Fibroblast of skin of left biceps (primary cell): ENCODE results near the gene SLC48A1.
"Not testable (repeated sequence)": the region's sequence is repeated elsewhere in the genome, so short reads cannot be mapped to it uniquely, and the experiment has no call there.

ENCODE experiments used
- DNase-seq, 2 experiments: peaks; one replicate each; pipeline ENCODE4 v3.0.0-alpha.2; 2013; ENCODE audit warnings: low read depth in 2 of 2

Gene SLC48A1

DNA sequence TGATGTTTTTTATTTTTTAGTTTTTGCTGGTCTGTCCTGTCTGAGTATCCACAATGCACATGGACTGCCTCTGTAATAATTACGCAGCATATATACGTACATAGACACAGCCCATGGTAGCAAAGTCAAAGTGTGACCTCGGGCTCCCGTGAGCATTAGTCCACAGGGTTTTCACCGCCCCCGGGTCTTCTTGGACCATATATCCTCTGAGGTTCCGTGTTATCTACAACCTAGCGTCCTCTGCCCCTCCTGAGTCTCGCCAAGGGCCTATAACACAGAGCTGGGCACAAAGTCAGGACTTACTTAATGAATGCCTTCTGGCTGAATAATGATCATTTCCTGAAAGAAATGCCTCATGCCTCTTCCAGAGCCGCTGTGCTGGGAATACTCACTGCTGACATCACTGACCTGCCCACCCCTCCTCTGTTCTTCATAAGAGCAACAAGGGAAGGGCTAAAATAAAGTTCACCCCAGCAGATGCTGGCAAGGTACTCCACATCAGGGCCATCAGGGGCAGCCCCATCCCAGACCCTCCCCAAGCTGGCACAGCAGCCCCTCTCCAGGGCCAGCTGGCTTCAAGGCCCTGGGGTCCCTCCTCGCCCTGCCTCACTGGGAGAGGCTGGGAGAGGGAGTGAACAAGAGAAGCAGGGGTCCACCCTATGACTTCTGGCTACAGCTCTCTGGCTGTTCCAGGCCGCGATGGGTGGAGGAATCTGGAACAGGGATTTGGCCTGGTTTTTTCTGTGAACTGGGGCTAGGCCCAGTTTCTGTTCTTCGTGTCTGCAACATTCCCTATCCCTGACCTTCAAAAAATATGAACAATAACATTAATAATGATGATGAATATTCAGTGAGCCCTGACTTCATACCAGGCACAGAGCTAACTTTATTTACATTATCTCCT is 38.8 kb downstream of the SLC48A1 start:
- peak; percentile 35 to 37 for DNase-seq

DNA sequence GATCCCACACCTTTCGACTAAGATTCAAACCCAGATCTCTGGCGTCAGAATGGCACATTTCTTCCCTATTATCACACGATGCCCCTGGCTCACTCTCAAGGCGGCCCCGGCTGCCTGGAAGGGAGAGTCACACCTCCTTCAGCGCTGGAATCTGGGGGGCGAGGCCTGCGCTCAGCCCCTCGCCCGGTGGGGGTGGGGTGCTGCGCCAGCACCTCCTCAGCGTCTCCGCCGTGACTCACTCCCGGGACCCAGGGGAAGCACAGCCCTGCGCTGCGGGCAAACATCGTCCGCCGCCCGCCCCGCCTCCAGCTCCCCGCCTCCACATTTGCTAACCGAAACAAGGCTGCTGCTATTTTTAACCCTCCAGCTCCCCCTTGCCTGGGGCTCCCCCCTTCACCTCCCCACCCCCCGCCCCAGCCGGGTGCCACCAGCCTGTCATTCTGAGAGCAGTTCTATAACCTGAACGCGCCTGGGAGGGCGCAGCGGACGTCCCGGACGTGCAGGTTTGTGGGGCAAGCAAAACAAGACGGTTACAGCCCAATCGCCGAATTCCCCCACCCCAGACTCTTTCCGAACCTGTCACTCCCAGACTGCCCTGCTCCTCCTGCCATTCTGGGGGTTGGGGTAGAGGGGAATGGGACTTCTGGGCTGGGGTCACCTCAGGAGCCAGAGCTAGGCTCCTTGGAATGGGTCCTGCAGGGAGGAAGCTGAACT is 39.9 kb downstream of the SLC48A1 start:
- DNase-seq: peak; percentile 79 to 81

DNA sequence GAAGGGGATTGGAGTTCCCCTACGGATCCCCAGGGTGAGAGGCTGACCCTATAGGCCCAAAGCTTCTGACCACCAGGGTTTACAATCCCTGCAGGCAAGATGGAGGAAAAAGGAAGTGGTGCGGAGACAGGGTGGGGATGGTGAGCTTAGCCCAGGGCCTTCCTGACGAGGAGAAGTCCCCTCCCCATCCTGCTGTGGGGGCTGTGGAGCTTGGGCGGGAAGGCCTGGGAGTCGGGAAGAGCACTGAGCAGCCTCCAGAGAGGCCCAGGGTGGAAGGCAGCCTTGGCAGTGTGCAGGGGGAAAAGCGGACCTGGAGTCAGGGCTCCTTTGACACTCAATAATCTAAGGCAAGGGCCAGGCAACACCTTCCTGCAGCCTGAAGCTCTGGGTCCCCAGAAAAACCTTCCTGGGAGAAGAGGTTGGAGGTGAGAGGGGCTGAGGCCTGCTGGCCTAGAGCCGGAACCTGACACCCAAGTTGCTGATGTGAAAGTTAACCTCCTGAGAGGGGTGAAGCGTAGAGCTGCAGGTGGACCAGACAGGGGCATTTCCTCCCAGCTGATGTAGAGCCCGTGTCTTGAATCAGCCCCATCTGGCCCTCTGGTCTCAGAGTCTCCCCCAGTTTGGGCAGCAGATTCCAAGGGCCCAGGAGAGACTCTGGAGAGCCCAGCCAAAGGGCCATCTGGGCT is 40.6 kb downstream of the SLC48A1 start:
- no peak for DNase-seq

DNA sequence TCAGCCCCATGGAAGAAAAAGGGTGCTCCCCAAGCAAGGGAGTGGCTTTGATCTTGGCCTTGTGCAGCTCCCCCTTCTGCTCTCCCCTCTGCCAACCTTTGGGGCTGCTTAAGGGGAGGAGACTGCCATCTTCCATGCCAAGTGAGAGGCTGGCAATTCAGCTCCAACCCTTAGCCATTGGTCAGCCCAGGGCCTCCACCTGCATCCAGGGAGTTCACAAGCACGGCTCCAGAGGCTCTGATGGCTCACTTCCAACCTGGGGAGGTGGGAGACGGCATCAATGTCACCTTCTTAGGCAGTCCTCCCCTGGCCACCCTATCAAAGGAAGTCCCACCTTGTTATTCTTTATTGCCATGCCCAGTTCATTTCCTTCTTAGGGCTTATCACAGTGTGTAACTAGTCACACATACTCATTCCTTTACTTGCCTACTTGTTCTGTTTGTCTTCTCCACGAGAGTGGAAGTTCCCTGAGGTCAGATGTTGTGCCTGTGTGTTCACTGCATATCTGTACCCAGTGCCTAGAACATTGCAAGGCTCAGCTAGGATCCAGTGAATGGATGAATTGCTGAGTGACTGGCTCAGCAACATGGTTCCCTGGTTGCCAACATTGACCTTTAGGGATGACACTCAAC is 41.6 kb downstream of the SLC48A1 start:
- no peak for DNase-seq

DNA sequence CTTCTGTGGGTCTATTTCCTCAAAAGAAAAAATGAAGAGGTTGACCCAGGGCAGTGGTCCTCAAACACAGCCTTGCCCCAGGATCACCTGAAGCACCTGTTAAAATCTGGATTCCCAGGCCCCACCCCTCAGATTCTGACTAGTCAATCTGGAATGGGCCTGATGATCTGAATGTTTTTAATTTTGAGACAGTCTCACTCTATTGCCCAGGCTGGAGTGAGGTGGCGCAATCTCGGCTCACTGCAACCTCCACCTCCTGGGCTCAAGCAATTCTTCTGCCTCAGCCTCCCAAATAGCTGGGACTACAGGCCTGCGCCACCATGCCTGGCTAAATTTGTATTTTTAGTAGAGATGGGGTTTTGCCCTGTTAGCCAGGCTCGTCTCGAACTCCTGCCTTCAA is 42.4 kb downstream of the SLC48A1 start:
- not testable (repeated sequence) for DNase-seq

DNA sequence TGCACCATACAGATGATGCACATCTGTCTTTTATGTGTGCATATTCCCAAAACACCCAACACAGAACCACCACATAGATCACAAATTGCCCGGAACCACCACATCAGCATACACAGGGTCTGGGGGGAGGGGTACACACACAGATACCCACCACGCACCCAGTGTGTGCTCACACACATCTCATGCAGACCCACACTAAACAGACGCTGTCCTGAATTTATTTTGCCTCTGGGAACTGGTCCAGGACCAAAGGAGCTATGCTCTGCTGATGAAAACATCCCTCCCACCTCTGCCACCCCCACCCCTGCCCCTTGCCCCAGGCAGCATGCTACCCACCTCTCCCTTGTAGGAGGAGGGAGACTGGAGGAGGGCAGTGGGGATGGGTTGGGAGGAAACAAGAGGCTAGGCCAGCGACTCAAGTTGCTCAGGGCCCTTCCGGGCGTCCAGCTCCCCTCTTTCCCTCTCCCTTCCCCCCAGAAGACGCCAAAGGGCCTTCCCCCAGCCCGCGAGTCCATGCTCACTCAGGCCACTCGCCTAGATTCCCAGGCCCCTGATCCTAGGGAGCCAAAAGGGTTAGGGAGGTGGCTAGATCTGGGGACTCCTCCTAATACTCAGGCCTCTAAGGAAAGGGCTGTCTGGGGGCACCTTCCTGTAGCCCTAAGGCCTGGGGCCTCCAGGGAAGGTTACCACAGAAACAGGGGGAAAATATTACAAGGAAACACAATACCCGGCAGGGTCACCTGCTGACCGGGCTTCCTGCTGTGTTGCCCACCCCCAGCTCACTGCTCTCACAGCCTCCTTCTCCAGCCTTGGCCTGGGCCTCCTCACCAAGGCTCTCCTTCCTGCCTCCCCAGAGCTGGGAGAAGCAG is 43.6 kb downstream of the SLC48A1 start:
- no peak for DNase-seq

DNA sequence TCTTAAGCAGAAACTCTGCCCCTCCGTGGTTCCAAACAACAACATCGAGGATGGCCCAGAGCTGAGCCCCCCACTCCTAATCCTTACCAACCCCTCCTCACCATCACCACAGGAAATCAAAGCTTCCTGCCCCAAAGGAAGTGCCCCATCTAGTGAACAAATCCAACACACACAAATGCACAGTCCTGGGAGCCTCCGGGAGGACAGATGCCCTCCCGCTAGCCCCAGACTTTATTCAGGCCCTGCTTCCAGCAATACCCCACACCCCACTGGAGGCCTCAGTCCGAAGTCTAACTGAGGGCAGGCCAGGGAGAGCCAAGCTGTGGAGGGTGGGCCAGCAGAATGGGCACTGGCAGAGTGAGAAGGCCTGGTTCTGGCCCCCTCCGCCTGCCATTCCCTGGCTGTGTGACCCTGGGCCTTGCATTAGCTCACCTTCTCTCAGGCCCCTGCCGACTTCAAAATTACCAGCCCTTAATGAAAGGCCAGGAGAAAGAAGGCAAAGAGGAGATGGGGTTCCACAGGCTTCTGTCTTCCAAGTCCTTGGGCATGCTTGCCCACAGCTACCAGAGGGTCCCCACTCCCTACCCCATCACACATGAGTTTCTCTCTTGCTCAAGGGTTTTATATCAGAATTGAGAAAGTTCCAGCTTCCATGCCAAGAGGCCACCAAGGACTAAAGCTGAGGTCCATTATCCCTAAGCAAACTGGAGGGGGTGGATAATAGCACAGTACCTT is 44.4 kb downstream of the SLC48A1 start:
- DNase-seq: no peak

DNA sequence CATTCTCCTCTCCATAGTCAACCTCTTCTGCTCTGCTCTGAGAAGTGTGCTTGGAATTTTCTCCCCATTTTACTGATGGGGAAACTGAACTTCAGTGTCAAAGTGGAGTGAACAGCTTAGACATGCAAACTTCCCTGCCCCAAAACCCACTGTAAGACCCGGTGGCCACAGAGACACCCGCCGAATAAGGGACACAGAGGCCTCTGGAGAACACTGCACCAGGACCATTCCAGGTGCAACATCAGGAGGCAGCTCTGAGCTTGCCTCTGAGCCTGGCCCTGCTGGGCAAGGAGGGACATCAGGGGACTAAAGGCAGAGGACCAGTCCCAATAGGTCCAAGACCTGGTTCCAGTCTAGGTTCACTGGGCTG is 45.0 kb downstream of the SLC48A1 start:
- DNase-seq: no peak

DNA sequence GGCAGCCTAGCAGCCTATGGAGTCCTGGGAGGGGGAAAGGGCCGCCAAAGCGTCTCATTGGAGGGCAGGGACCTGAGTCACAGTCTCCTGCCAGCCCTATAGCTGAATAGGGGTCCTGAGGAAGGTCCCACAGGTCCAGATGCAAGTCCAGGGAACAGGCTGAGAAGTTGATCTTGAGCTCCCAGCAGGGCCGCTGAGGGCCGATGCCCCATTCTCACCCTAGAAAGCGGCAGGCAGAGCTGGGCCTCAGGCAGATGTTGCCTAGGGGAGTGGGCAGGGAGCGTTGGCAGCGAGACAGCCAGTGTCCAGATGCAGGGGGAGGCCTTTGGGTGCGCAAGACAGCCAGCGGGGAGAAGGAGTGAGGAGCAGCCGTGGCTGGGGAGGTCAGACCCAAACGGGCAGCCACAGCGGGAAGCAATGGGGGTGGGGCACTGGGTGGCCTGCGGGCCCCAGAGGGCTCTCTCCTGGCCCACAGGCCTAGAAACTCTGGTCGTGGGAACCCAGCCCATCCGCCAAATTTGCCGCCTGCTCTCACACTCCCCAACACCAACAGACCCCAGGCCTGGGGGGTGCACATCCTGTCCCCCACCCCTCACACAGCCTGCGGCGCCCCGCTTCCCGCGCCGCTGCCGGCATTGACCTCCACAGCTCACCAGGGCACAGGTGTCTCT is 45.6 kb downstream of the SLC48A1 start:
- DNase-seq: no peak

DNA sequence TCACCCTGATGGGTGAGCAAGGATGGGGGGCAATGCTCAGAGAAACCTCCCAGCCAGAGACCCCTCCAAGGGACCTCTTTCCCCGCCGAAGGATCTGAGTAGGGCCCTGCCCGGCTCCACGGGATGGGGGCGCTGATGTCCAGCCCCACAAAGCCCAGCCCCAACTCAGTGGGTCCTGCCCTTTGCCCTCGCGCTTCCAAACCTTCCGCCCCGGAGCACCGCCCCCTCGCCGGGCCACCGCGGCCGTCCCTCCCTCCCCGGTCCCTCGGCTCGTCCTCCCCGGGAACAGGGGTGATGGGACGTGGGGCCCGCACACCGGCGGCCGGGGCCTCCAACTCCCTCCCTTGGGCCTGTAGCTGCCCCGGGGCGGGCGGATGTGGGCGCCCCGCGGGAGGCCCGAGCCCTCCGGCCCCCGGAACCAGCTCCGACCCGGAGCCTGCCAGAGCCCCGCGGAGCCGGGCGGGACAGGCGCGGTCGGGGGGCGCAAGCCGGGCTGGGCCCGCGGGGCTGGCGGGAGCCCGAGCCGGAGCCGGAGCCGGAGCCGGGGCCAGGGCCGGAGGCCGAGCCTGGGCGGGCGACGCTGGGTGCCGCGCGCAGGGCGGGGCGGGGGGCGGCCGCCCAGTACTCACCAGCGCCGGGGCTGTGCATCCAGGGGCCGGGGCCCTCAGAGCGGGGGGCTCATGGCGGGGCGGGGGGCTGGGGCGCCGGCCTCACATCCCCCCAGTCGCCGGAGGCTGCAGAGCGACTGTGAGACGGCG is 46.3 kb downstream of the SLC48A1 start:
- DNase-seq: no peak

DNA sequence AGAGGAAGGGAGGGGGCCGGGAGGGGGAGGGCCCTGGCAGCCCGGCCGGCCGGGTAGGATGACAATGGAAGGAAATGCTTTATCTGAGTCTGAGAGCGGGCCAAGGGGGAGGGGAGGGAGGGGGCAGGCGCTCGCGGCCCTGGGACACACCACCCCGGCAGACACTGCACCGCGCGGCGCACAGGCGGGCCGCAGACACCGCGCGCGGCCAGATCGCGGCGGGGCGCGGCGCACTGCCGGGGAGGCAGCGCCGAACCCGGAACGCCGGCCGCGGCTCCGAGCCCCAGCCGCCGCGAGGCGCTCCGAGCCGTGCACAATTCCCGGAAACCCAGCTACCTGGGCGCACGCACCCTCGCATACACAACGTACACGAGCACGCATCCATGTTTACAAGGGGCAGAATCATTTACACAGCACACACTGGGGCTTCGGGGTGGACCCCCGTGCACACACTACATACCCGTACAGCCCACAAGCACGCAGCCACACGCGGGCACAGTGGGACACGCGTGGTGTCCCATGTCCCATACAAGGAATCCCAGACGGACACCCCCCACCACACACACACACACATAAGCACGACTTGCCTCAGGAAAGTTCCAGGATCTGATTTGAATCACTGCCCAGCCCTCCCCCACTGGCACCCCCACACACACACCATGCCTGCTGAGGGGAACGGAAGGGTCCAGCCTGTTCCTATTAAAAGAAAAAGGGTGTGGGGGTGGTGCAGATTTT is 47.0 kb downstream of the SLC48A1 start, which contains the start of gene HDAC7:
Gene HDAC7, minus strand, starts transcription at position 8 of the 735 bp plus-strand sequence. CDS start 118 bp downstream, outside the sequence.
- peak; percentile 57 to 65 for DNase-seq

DNA sequence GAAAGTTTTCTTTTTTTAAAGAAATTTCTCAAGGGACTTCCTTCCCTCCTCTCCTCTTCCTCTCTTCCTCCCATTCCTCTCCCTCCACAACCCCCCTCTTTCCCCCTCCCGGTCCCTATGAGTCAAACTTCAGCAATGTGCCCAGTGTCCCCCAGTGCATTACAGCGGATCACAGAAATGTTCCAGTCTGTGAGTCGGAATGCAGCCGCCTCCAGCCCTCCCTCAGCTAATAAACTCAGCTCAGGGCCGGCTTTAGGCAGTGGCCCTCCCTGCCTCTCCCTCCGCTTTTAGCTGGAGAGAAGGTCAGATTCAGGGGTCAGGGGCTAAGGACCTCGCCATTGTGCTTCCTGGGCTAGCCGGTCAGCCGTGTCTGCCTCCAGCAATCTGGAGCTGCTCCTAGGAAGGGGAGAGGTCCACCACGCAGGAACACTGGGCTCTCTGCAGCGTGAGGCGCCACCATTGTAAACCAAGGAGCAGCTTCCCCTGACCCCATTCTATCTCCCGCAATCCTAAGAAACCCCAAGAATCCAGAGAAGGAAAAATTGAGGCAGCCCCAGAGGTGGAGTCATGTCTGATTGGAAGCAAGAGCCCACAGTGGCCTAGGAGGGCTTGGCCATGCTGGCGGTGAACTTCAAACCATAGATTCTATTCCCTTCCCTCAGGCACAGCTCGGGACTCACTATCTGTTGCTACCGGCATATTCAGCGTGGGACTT is 47.8 kb downstream of the SLC48A1 start:
- DNase-seq: peak; percentile 95 to 96

DNA sequence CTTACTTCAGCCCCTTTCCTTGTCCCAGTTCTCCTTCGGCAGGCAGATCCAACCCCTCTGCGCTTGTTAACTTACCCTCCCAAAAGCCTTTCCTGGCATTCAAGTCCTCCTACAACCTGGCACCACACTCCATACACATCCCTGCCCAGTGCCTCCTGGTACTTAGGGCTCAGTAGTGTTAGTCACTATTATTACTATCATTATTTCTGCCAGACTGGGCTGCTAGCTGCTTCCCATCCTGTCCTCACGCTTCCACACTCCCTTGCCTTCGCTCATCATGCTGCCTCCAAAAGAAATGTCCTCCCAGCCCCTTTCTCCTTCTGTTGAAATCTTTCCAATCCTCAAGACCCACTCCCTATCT is 48.3 kb downstream of the SLC48A1 start:
- DNase-seq: no peak

DNA sequence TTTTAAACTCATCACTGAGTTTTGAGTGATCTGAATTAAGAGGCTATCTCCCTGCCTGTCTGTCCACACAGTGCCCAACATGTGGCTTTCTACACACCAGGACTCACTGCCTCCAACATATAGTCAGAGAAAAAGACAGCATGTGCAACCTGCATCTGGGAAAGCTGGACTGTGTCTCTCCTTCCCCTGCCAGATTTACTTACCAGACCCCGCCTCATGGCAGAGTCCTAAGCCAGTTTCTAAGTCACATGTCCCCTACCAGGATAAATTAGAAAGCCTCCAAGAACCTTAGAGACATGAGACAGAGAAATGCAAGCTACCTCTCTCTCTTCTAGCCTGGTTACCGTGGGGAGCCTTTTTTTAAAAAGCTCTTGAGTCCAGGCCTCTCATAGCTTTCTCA is 49.4 kb downstream of the SLC48A1 start:
- DNase-seq: no peak

DNA sequence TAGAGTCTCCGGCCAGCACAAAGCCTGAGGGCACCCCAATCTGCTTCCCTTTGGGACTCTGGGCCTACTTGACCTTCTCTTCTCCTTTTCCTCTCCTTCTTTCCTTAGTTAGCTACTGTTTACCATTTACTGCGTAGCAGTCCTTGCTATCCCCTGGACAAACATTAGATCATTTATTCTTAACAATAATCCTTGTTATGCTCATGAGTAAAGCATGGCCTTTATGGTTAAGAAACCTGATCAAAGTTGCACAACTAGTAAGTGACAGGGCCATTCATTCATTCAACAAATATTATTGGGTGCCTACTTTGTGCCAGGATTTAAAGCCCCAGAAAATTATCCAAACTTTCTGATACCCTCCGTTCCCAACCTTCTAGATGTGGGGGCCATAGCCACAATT is 49.8 kb downstream of the SLC48A1 start:
- DNase-seq: no peak

DNA sequence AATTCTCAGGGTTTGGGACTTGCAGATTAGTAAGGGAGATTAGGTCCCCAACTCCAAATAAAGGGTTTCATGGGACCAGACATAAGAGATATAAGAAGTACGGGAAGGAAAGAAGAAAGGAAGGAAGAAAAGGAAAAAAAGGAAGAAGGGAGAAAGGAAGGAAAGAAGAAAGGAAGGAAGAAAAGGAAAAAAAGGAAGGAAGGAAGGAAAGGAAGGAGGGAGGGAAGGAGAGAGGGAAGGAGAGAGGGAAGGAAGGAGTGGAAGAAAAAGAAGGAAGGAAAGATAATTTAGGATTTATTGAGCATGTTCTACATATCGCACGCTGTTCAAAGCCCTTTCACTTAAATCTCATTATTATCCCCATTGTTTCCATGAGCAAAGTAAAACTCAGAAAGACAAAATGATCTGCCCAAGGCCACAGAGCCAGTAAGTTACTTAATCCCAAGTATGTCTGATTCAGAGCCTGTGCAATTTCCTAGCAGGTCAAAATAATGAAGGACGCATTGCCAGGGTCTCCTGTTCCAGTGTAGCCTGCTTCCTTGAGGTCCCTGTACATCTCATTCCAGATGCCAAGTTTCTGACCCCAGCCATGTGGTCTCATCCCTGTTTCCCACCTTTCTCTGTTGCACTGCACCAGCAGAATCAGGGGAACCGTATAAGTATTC is 50.5 kb downstream of the SLC48A1 start:
- DNase-seq: no peak

DNA sequence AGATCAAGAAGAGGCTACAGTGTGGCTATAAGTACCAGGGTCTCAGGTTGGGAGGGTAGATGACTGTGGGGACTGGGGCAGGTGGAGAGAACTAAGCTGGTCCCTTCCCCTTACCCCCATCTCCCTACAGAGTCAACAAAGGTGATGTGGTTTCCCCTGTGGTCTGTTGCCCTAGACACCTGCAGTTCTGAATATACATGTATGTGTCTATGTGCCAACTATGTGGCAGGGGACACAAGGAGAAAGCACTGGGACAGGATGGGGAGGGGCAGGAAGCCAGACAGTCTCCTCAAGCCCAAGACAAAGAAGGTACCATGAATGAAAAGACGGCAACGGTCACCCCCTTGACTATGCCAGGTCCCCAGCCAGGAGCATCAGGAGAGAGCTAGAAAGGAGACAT is 51.2 kb downstream of the SLC48A1 start:
- DNase-seq: no peak
